ENCODE measurements around the gene ADORA3.
"Not testable (repeated sequence)": the region's sequence is repeated elsewhere in the genome, so short reads cannot be mapped to it uniquely, and the experiment has no call there.

The ADORA3 gene

GRCh38 chr1:111503585-111504060 is at the start of gene ADORA3, which contains the start of gene TMIGD3:
Gene ADORA3 (minus strand): TSS chr1:111503633. CDS start chr1:111503354, 279 bp downstream.
Gene TMIGD3 (minus strand): TSS chr1:111503633. CDS start chr1:111503354, 279 bp downstream.
- DNase-seq: no peak

- no peak for DNase-seq
Observed at GRCh38 chr1:111553196-111553595, 49.8 kb upstream of the ADORA3 start.

GRCh38 chr1:111552587-111552986 is 49.2 kb upstream of the ADORA3 start:
- no peak for DNase-seq

GRCh38 chr1:111551623-111552411 is 48.4 kb upstream of the ADORA3 start:
- no peak for DNase-seq

GRCh38 chr1:111547786-111548185 is 44.4 kb upstream of the ADORA3 start:
- DNase-seq: not testable (repeated sequence)

- no peak for DNase-seq
Observed at GRCh38 chr1:111542187-111542586, 38.8 kb upstream of the ADORA3 start.

GRCh38 chr1:111541721-111542120 is 38.3 kb upstream of the ADORA3 start:
- DNase-seq: no peak

- DNase-seq: no peak
Observed at GRCh38 chr1:111540928-111541327, 37.5 kb upstream of the ADORA3 start.

- DNase-seq: no peak
Observed at GRCh38 chr1:111538343-111539025, 35.1 kb upstream of the ADORA3 start.

- DNase-seq: no peak
Observed at GRCh38 chr1:111535256-111536191, 32.1 kb upstream of the ADORA3 start.

- no peak for DNase-seq
Observed at GRCh38 chr1:111520053-111520452, 16.6 kb upstream of the ADORA3 start.

- no peak for DNase-seq
Observed at GRCh38 chr1:111517469-111518225, 14.2 kb upstream of the ADORA3 start.

GRCh38 chr1:111516005-111516535 is 12.6 kb upstream of the ADORA3 start:
- no peak for DNase-seq

GRCh38 chr1:111515291-111516004 is 12.0 kb upstream of the ADORA3 start:
- no peak for DNase-seq

- DNase-seq: peak; percentile 41
Observed at GRCh38 chr1:111513410-111514020, 10.1 kb upstream of the ADORA3 start.

GRCh38 chr1:111512931-111513330 is 9.5 kb upstream of the ADORA3 start:
- no peak for DNase-seq

- DNase-seq: no peak
Observed at GRCh38 chr1:111512132-111512889, 8.9 kb upstream of the ADORA3 start.

GRCh38 chr1:111511370-111511769 is 7.9 kb upstream of the ADORA3 start:
- no peak for DNase-seq

- DNase-seq: peak; percentile 45
Observed at GRCh38 chr1:111509997-111510375, 6.6 kb upstream of the ADORA3 start.

Measured in left hindlimb (tissue), 1 donor.